Measurements from ENCODE around the gene IL10RB.

- TF ChIP-seq CREB1 (IDR thresholded peaks at IDR 0.05), result no peak
- TF ChIP-seq EZH2 (IDR thresholded peaks at IDR 0.05; ENCODE audit: low read depth, low read length, severe bottlenecking), result no peak
- no peak for TF ChIP-seq CTCF (IDR thresholded peaks at IDR 0.05; ENCODE audit: control extremely low read depth in 1 of 3, insufficient read depth in 1 of 3, low read depth in 1 of 3, low read length in 3 of 3)
- TF ChIP-seq CHD1 (IDR thresholded peaks at IDR 0.05; ENCODE audit: low read depth, low read length), result no peak
- TF ChIP-seq POLR2A (IDR thresholded peaks at IDR 0.05; ENCODE audit: control extremely low read depth in 1 of 2, low read depth in 2 of 2, low read length in 2 of 2), result no peak
- TF ChIP-seq POLR2AphosphoS5 (IDR thresholded peaks at IDR 0.05; ENCODE audit: low read depth, low read length), result no peak
- no peak for TF ChIP-seq MAFK (IDR thresholded peaks at IDR 0.05; ENCODE audit: low read depth, low read length)
- TF ChIP-seq HDAC6 (IDR thresholded peaks at IDR 0.05; ENCODE audit: low read depth, low read length), result no peak
- TF ChIP-seq RFX5 (IDR thresholded peaks at IDR 0.05; ENCODE audit: borderline replicate concordance, low read depth, low read length), result no peak
- no peak for TF ChIP-seq TAF1 (IDR thresholded peaks at IDR 0.05; ENCODE audit: low read depth, low read length)
- no peak for TF ChIP-seq GTF2F1 (IDR thresholded peaks at IDR 0.05; ENCODE audit: borderline replicate concordance, low read depth, low read length)
- TF ChIP-seq USF2 (IDR thresholded peaks at IDR 0.05; ENCODE audit: low read length), result no peak
Measured at GRCh38 chr21:33296156-33296555, 30.0 kb downstream of the IL10RB start.

All from H1 (cell line).